ENCODE data around the gene AGA.

GRCh38 chr4:177391953-177392352, 50.3 kb downstream of the AGA start:
- TF ChIP-seq CTCF (IDR thresholded peaks at IDR 0.05 in 8 of 11, conservative IDR thresholded peaks at IDR 0.05 in 3 of 11) (no peak), POLR2A (IDR thresholded peaks at IDR 0.05) (no peak)
